Suppressor macrophage (primary cell): Measurements from ENCODE around the gene ERCC6.

Source experiments
- DNase-seq, 4 experiments: peaks; one replicate each; pipeline ENCODE4 v3.0.0-alpha.2; 2020 to 2022
- total RNA-seq, 17 experiments: gene quantifications; one replicate each; lab custom pipeline; 2026; ENCODE audit warnings: mixed read lengths in 6 of 17, inconsistent platforms in 3 of 17; lab: John Stamatoyannopoulos, UW

ERCC6 gene
- total RNA-seq = 10.5 to 45.9 (median 22.4) reads per million in 17 experiments

GRCh38 chr10:49538381-49539319 is at the start of gene ERCC6:
Gene ERCC6, minus strand, starts transcription at chr10:49539121.
- peak; percentile 98 to 99 (median 99) for DNase-seq

DNA sequence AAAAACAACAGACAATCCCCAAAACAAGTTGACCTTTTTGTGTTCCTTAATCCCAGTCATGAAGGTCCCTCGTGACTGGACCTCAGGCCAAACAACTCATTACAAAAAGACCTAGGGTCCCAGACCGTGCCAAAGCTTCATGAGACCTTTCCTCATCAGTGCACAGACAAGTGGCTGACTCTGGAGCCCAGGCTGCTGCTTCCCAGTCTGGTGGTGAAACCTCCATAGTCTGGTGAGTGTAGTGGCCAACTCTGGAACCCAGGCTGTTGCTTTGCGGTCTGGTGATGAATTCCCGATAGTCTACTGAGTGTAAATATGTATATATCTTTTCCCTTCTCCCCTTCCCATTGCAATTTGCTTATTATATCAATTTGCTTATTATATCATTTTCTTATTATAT is 49.1 kb upstream of the ERCC6 start:
- no peak for DNase-seq

DNA sequence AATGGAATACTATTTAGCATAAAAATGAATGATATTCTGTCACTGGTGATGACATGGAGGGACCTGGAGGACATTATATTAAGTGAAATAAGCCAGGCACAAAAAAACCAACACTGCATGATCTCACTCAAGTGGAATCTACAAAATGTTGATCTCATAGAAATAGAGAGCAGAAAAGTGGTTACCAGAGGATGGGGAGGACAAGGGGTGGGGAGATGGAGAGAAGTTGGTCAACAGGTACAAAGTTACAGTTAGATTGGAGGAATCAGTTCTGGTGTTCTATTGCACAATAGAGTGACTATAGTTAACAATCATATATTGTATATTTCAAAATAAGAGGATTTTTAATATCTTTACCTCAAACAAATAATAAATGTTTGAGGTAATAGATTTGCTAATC is 46.5 kb upstream of the ERCC6 start:
- no peak for DNase-seq

- no peak for DNase-seq
Observed at GRCh38 chr10:49579621-49580020, 40.7 kb upstream of the ERCC6 start.

DNA sequence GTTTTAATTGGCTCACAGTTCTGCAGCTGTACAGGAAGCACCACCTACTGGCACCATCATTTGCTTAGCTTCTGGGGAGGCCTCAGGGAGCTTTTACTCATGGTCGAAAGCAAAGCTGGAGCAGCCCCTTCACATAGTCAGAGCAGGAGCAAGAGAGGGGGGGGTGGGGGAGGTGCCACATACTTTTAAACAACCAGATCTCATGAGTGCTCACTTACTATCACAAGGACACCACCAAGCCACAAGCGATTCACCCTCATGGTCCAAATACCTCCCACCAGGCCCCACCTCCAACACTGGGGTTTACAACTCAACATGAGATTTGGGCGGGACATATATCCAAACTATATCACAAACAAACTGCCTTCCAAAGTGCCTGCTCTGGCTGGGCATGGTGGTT is 39.5 kb upstream of the ERCC6 start:
- no peak for DNase-seq

DNA sequence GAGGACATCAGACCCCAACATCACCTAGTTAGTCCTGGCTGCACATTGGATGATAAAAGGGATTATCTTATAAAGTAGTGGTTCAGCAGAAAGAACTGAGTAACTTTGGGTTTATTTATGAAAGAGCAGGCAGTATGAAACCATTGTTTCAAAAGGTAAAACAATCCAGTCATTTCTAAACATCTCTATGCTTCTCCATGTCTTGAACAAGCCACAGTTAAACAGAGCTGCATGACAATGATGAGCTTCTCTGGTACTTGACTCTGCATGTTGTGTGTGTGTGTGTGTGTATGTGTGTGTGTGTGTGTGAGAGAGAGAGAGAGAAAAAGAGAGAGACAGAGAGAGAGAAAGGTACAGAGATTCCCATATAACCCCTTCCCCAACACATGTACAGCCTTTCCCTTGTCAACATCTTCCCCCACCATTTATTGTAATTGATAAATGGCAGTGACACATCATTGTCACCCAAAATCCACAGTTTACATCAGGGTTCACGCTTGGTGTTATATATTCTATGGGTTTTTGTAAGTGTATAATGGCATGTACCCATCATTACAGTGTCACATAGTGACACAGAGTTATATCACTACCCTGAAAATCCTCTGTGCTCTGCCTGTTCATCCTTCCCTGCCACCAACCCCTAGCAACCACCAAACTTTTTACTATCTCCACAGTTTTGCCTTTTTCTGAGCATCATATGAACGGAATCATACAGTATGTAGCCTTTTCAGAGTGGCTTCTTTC is 38.4 kb upstream of the ERCC6 start:
- no peak for DNase-seq

DNA sequence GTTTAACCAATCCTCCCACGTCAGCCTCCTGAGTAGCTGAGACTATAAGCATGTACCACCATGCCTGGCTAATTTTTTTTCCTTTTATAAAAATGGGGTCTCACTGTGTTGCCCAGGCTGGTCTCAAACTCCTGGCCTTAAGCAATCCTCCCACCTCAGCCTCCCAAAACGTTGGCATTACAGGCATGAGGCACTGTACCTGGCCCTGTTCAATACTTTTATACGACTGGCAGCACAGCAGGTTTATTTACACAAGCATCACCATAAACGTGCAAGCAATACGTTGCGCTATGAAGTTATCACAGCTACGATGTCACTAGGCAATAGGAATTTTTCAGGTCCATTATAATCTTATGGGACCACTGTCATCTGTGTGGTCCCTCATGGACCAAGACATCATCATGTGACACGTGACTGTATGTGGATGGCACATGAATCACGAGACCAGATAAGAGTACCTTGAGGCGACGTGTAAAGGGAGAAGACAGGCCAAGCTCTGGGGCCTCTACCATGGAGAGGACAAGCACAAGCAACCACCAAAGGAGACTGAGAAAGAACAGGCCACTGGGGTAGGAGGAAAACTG is 36.7 kb upstream of the ERCC6 start:
- no peak for DNase-seq

DNA sequence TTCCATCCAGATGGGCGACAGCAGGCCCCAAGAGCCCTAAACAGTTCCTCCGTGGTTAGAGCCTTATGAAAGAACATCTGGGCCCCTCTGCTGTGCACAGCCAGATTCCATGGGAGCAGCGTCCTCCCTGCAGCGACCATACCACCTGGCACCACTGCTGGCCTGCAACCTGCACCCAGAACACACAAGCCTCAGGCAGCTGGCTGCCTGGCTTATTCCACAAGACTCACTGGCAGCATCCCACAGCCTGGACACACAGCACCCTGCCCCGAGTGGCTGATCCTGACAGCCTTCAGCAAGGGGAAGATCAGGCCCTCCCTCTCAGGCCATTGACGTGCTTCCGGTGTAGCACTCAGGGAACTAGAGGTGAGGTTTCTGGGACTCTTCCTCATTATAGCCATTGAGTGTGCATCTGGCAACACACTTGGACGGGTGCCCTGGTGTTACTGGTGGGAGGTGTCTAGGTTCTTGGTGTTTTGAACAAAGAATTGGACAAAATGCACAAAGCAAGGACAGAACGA is 33.7 kb upstream of the ERCC6 start:
- no peak for DNase-seq

- DNase-seq = no peak
Observed at GRCh38 chr10:49571388-49571787, 32.5 kb upstream of the ERCC6 start.

GRCh38 chr10:49569031-49569631 is 30.2 kb upstream of the ERCC6 start:
- peak; percentile 1 to 48 (median 38) for DNase-seq

GRCh38 chr10:49568235-49568634 is 29.3 kb upstream of the ERCC6 start:
- DNase-seq = no peak

- DNase-seq = peak in 1 of 4 experiments; percentile 5
Observed at GRCh38 chr10:49567810-49568209, 28.9 kb upstream of the ERCC6 start.

DNA sequence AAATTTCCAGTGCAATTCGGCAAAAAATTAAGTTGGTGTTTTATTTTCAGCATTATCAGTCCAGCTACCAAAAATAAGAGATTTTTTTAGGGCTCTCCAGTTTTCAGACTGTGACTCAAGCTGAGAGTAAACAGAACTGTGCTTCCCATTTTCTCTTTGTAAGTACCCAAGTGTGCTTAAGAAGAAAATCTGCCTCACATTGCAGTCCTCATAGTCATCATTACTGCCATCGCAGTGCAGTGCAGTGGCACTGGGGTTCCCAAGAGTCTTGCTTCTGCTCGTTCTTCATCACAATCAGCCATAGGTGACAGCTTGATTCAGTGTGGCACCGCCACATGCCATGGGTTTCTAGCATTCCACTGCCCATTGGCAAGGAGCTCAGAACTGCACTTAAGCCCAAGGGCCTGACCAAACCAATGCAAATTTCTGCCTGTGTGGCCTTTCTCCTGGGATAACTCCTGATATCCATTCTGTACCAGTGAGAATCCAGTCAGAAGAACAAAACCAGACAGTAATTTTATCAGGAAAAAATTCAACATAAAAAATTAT is 25.6 kb upstream of the ERCC6 start:
- DNase-seq = no peak

- no peak for DNase-seq
Observed at GRCh38 chr10:49562893-49563292, 24.0 kb upstream of the ERCC6 start.

GRCh38 chr10:49560526-49560925 is 21.6 kb upstream of the ERCC6 start:
- DNase-seq = no peak

DNA sequence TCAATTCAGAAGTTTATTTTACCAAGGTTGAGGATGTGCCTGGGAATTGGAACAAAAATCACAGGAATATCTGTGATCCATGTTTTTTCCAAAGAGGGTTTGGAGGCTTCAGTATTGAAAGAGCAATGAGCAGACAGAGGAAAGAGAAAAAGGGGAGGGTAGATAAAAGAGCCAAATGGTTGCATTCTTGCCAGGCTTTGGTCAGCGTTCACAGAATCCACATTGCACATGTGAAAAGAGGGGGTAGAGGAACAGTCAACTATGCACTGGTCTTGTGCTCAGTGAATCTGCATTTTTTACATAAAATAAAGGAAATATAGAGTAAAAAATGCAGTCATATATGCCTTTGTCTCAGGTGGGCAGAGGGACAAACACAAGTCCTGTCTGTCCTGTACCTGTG is 20.6 kb upstream of the ERCC6 start:
- no peak for DNase-seq

DNA sequence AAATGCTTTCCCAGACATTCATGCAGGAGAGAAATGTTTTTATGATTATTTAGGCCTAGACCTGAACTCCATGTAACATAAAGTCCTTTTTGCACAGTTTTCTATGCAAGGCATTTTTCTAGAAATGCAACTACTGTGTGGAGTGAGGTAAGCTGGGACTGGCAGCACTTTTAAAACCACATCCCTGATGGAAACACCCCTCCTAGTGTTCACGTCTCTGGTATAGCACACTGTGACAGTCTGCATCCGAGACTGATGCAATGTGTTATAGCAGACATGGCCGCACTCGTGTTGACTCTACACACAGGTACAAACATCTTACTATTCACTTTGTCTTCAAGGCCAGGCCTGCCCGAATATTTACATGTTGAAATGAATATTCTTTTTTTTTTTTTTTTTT is 19.3 kb upstream of the ERCC6 start:
- no peak for DNase-seq

- no peak for DNase-seq
Observed at GRCh38 chr10:49557681-49558080, 18.8 kb upstream of the ERCC6 start.

DNA sequence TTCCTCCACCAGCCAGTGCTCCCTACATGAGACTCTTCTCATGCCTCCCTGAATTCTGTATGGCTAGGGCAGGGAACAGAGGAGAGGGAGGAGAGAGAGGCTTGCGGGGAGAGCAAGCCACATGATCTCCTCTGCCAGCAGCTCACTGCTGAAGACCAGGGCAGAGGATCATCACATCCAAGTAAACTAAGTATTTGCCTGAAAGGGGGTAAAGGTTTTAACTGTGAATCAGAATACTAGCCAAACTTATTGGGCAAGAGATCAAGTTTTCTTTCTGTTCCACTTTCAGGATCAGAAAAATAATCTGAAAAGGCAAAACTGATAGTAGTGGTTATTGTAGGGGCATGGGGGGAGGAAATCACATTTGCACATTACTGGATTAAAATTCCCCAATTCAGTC is 17.8 kb upstream of the ERCC6 start:
- DNase-seq = no peak

- DNase-seq = no peak
Observed at GRCh38 chr10:49552277-49552676, 13.4 kb upstream of the ERCC6 start.

DNA sequence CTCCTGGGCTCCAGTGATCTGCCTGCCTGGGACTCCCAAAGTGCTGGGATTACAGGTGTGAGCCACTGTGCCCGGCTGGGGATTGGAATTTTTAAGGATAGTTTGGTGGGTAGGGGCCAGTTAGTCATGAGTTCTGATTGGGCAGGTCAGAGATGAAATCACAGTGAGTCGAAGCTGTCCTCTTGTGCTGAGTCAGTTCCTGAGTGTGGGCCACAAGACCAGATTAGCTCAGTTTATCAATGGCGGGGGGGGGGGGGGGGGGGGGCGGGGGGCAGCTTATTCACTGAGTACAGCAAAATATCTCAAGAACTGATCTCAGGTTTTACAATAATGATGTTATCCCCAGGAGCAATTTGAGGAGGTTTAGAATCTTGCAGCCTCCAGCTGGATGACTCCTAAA is 11.6 kb upstream of the ERCC6 start:
- no peak for DNase-seq

GRCh38 chr10:49549640-49550346 is 10.9 kb upstream of the ERCC6 start:
- DNase-seq = no peak
